ENCODE measurements around the gene SNU13. TPM values are rescaled to one million over a fixed set of nuclear protein-coding genes. Genes with fewer than 3 reads are reported as not detected.
"Not testable (repeated sequence)": the region's sequence is repeated elsewhere in the genome, so short reads cannot be mapped to it uniquely, and the experiment has no call there.

SNU13 gene
- total RNA-seq, 1 donor from 2014 or later = 111 TPM

- DNase-seq (no peak), ATAC-seq (peak; percentile 58)
- H3K36me3 ChIP-seq = peaks cover 99% of the 10 kb centered on the region
- no peak for TF ChIP-seq CTCF (IDR thresholded peaks at IDR 0.05)
- H3K9me3 ChIP-seq = no peaks in the 10 kb centered on the region
- intact Hi-C loops (cut with DNase I) = no loop called here
- H3K27me3 ChIP-seq = no peaks in the 10 kb centered on the region
- no peaks in the 10 kb centered on the region for H3K4me1 ChIP-seq
- no peak overlapping the region for H3K4me3 ChIP-seq
- peak overlapping the region; percentile 51 for H3K27ac ChIP-seq
Measured at GRCh38 chr22:41638748-41639147, 49.9 kb downstream of the SNU13 start.

GRCh38 chr22:41638124-41638523 lies 50.5 kb downstream of the SNU13 start:
- DNase-seq (no peak), ATAC-seq (peak; percentile 93)
- Histone ChIP-seq H3K4me3 (no peak overlapping the region), H3K27me3 (no peaks in the 10 kb centered on the region), H3K9me3 (no peaks in the 10 kb centered on the region), H3K36me3 (peaks cover 100% of the 10 kb centered on the region), H3K4me1 (no peaks in the 10 kb centered on the region), H3K27ac (peak overlapping the region; percentile 51)
- no peak for TF ChIP-seq CTCF (IDR thresholded peaks at IDR 0.05)
- intact Hi-C loops (cut with DNase I) = no loop called here

GRCh38 chr22:41637623-41638022 lies 51.0 kb downstream of the SNU13 start:
- peak; percentile 65 for ATAC-seq
- H3K27me3 ChIP-seq = not testable (repeated sequence)
- H3K27ac ChIP-seq = peak overlapping the region; percentile 33

GRCh38 chr22:41636467-41636866 lies 52.2 kb downstream of the SNU13 start:
- Histone ChIP-seq H3K27me3 (no peaks in the 10 kb centered on the region), H3K4me3 (no peak overlapping the region), H3K36me3 (peaks cover 93% of the 10 kb centered on the region), H3K4me1 (no peaks in the 10 kb centered on the region), H3K9me3 (no peaks in the 10 kb centered on the region), H3K27ac (no peak overlapping the region)
- TF ChIP-seq CTCF (IDR thresholded peaks at IDR 0.05) = no peak
- no peak for ATAC-seq
- intact Hi-C loops (cut with DNase I) = no loop called here
- DNase-seq = no peak

More at GRCh38 chr22:41637623-41638022, 51.0 kb downstream of the SNU13 start:
- H3K9me3 ChIP-seq; intact Hi-C loops (cut with DNase I); H3K4me1 ChIP-seq; H3K4me3 ChIP-seq: not testable (repeated sequence)
- peaks cover 100% of the 10 kb centered on the region for H3K36me3 ChIP-seq
- peak; percentile 69 for DNase-seq

GRCh38 chr22:41634610-41635009 lies 54.1 kb downstream of the SNU13 start:
- H3K9me3 ChIP-seq, H3K27me3 ChIP-seq: not testable (repeated sequence)

GRCh38 chr22:41631615-41632014 lies 57.1 kb downstream of the SNU13 start:
- H3K4me1 ChIP-seq; ATAC-seq; DNase-seq; H3K27me3 ChIP-seq; H3K27ac ChIP-seq; H3K9me3 ChIP-seq; H3K4me3 ChIP-seq; intact Hi-C loops (cut with DNase I): not testable (repeated sequence)
- peaks cover 80% of the 10 kb centered on the region for H3K36me3 ChIP-seq

More at GRCh38 chr22:41634610-41635009, 54.1 kb downstream of the SNU13 start:
- H3K36me3 ChIP-seq = peaks cover 80% of the 10 kb centered on the region
- H3K4me1 ChIP-seq; H3K27ac ChIP-seq; ATAC-seq; intact Hi-C loops (cut with DNase I); DNase-seq; H3K4me3 ChIP-seq: not testable (repeated sequence)

GRCh38 chr22:41631115-41631514 lies 57.6 kb downstream of the SNU13 start:
- H3K9me3 ChIP-seq; H3K4me3 ChIP-seq; H3K27ac ChIP-seq; intact Hi-C loops (cut with DNase I); DNase-seq; H3K4me1 ChIP-seq; ATAC-seq; H3K27me3 ChIP-seq: not testable (repeated sequence)
- H3K36me3 ChIP-seq = peaks cover 80% of the 10 kb centered on the region

GRCh38 chr22:41625577-41625976 lies 63.1 kb downstream of the SNU13 start:
- intact Hi-C loops (cut with DNase I) = no loop called here
- Histone ChIP-seq H3K4me3 (no peak overlapping the region), H3K27ac (no peak overlapping the region), H3K4me1 (peaks cover 16% of the 10 kb centered on the region), H3K9me3 (no peaks in the 10 kb centered on the region), H3K27me3 (no peaks in the 10 kb centered on the region), H3K36me3 (peaks cover 79% of the 10 kb centered on the region)
- no peak for TF ChIP-seq CTCF (IDR thresholded peaks at IDR 0.05)
- DNase-seq (no peak), ATAC-seq (no peak)
